WTC11 (cell line): Measurements from ENCODE around the gene SPEM1. TPM values are rescaled to one million over a fixed set of nuclear protein-coding genes. Genes with fewer than 3 reads are reported as not detected.
A peak's percentile ranks its signal among the peaks of the same experiment; 100 is the strongest.

Experiments used
- ATAC-seq: fragments of 200-7000 bp; cut with Tn5 transposase; 2 replicates; pipeline ENCODE4 v1.10.0; 2021; ENCODE audit warnings: mild to moderate bottlenecking, moderate library complexity
- CTCF ChIA-PET: fragments of 300-600 bp; sonication (Branson Sonifier 250); formaldehyde crosslinking; loops from one replicate; lab custom pipeline; 2021; ENCODE audit warnings: antibody characterized with exemption; lab: Charles Lee
- POLR2A ChIA-PET: fragments of 350-600 bp; sonication (Branson Sonifier 250); formaldehyde crosslinking; loops from one replicate; lab custom pipeline; 2021; ENCODE audit warnings: antibody characterized with exemption; lab: Charles Lee
- DNase-seq: peaks from one replicate; pipeline ENCODE4 v3.0.0; 2021; ENCODE audit warnings: low spot score
- H3K27ac Mint-ChIP-seq: 2 replicates; pipeline ENCODE4 v1.8.0; 2021; ENCODE audit warnings: mixed read lengths
- H3K27me3 Mint-ChIP-seq: 2 replicates; pipeline ENCODE4 v1.8.0; 2021; ENCODE audit warnings: low read depth, mild to moderate bottlenecking, moderate library complexity, mixed read lengths
- H3K36me3 Mint-ChIP-seq: 2 replicates; pipeline ENCODE4 v1.8.0; 2021; ENCODE audit warnings: mixed read lengths
- H3K4me1 Mint-ChIP-seq: 2 replicates; pipeline ENCODE4 v1.8.0; 2022; ENCODE audit warnings: mixed read lengths
- H3K4me3 Mint-ChIP-seq: 2 replicates; pipeline ENCODE4 v1.8.0; 2021; ENCODE audit warnings: mild to moderate bottlenecking, moderate library complexity, mixed read lengths
- H3K9me3 Mint-ChIP-seq: 2 replicates; pipeline ENCODE4 v1.8.0; 2021; ENCODE audit warnings: mixed read lengths
- CDX4 ChIP-seq: fragments of 250-450 bp; sonication (Bioruptor Pico); IDR thresholded peaks from 2 replicates; pipeline ENCODE4 v1.9.0; 2021; ENCODE audit warnings: moderate library complexity, mild to moderate bottlenecking, inconsistent platforms, borderline replicate concordance
- CTCF ChIP-seq: fragments of 200-600 bp; IDR thresholded peaks from 2 replicates; pipeline ENCODE4 v1.8.0; 2022; ENCODE audit warnings: antibody characterized with exemption
- E2F4 ChIP-seq: sonication (generic); formaldehyde crosslinking; IDR thresholded peaks from 2 replicates; pipeline ENCODE4 v1.8.1; 2022; ENCODE audit warnings: low read depth, mild to moderate bottlenecking, moderate library complexity, missing genetic modification reagents, borderline replicate concordance
- ETV6 ChIP-seq: sonication (generic); formaldehyde crosslinking; IDR thresholded peaks from 2 replicates; pipeline ENCODE4 v1.8.1; 2022; ENCODE audit warnings: mild to moderate bottlenecking, missing genetic modification reagents
- FOXJ3 ChIP-seq: sonication (generic); formaldehyde crosslinking; IDR thresholded peaks from 2 replicates; pipeline ENCODE4 v1.9.0; 2021; ENCODE audit warnings: missing genetic modification reagents, mild to moderate bottlenecking, borderline replicate concordance
- FOXK1 ChIP-seq: sonication (generic); formaldehyde crosslinking; IDR thresholded peaks from 2 replicates; pipeline ENCODE4 v1.8.0; 2022; ENCODE audit warnings: mild to moderate bottlenecking, moderate library complexity, missing genetic modification reagents
- GRHL2 ChIP-seq: fragments of 250-450 bp; sonication (Bioruptor Pico); IDR thresholded peaks from 2 replicates; pipeline ENCODE4 v1.8.0; 2022; ENCODE audit warnings: mild to moderate bottlenecking, moderate library complexity; ENCODE audit not compliant: insufficient replicate concordance, severe bottlenecking
- HMGXB4 ChIP-seq: sonication (generic); formaldehyde crosslinking; IDR thresholded peaks from 2 replicates; pipeline ENCODE4 v1.8.1; 2023; ENCODE audit warnings: mild to moderate bottlenecking, moderate library complexity, missing genetic modification reagents
- MAX ChIP-seq: sonication (generic); formaldehyde crosslinking; IDR thresholded peaks from 2 replicates; pipeline ENCODE4 v1.8.0; 2022; ENCODE audit warnings: mild to moderate bottlenecking, missing genetic modification reagents
- NFYB ChIP-seq: sonication (generic); formaldehyde crosslinking; conservative IDR thresholded peaks from 2 replicates; pipeline ENCODE4 v1.8.0; 2022; ENCODE audit warnings: low read depth, missing genetic modification reagents
- NR2C2 ChIP-seq: sonication (generic); formaldehyde crosslinking; IDR thresholded peaks from 2 replicates; pipeline ENCODE4 v1.8.0; 2022; ENCODE audit warnings: mild to moderate bottlenecking, missing genetic modification reagents
- NR3C1 ChIP-seq: sonication (generic); formaldehyde crosslinking; conservative IDR thresholded peaks from 2 replicates; pipeline ENCODE4 v1.8.1; 2023; ENCODE audit warnings: low read depth, mild to moderate bottlenecking, missing genetic modification reagents
- PRRX2 ChIP-seq: fragments of 250-450 bp; sonication (Bioruptor Pico); IDR thresholded peaks from 2 replicates; pipeline ENCODE4 v1.8.0; 2021; ENCODE audit warnings: mild to moderate bottlenecking
- TEAD4 ChIP-seq: sonication (generic); formaldehyde crosslinking; IDR thresholded peaks from 2 replicates; pipeline ENCODE4 v1.8.0; 2022; ENCODE audit warnings: mild to moderate bottlenecking, missing genetic modification reagents
- ZBTB21 ChIP-seq: sonication (generic); formaldehyde crosslinking; IDR thresholded peaks from 2 replicates; pipeline ENCODE4 v1.8.1; 2023; ENCODE audit warnings: mild to moderate bottlenecking, missing genetic modification reagents, borderline replicate concordance
- ZMAT4 ChIP-seq: fragments of 250-450 bp; sonication (Bioruptor Pico); IDR thresholded peaks from 2 replicates; pipeline ENCODE4 v1.9.0; 2021; ENCODE audit warnings: mild to moderate bottlenecking
- ZNF396 ChIP-seq: fragments of 250-450 bp; sonication (Bioruptor Pico); IDR thresholded peaks from 2 replicates; pipeline ENCODE4 v1.8.0; 2021; ENCODE audit warnings: mild to moderate bottlenecking, moderate library complexity, borderline replicate concordance
- ZNF423 ChIP-seq: fragments of 250-450 bp; sonication (Bioruptor Pico); IDR thresholded peaks from 2 replicates; pipeline ENCODE4 v2.1.2; 2022; ENCODE audit warnings: mild to moderate bottlenecking, moderate library complexity
- total RNA-seq: library from RNA; stranded (reverse); gene quantifications from 3 replicates; pipeline ENCODE4 v1.2.3, GENCODE V29; 2021

SPEM1 gene
- total RNA-seq, 1 experiment from 2014 or later: 0.35 TPM

- no peak for TF ChIP-seq E2F4 (CRISPR knock-in tag)
- no peak for TF ChIP-seq MAX
- TF ChIP-seq, all 79 proteins: peak for 0
Observed at GRCh38 chr17:7374353-7374752, 45.8 kb upstream of the SPEM1 start (continued).

- TF ChIP-seq NR2C2 (CRISPR knock-in tag) (no peak), ZMAT4 (CRISPR knock-in tag) (no peak)
- TF ChIP-seq, all 79 proteins: peak for 0
- no peak overlapping the region for H3K27ac Mint-ChIP-seq
- H3K4me1 Mint-ChIP-seq: peaks cover 22% of the 10 kb centered on the region
- H3K36me3 Mint-ChIP-seq: no peaks in the 10 kb centered on the region; the same call in 1 of the 2 replicates
- H3K9me3 Mint-ChIP-seq: peaks cover 8% of the 10 kb centered on the region
- ChIA-PET POLR2A (no interaction called here), CTCF (no interaction called here)
- ATAC-seq (no peak), DNase-seq (no peak)
- no peak overlapping the region for H3K4me3 Mint-ChIP-seq
- H3K27me3 Mint-ChIP-seq: peaks cover 49% of the 10 kb centered on the region
Observed at GRCh38 chr17:7379134-7379533, 41.0 kb upstream of the SPEM1 start.

- Mint-ChIP-seq H3K4me1 (peaks cover 26% of the 10 kb centered on the region), H3K9me3 (peaks cover 8% of the 10 kb centered on the region), H3K27me3 (peaks cover 49% of the 10 kb centered on the region), H3K27ac (no peak overlapping the region), H3K36me3 (no peaks in the 10 kb centered on the region; the same call in none of the 2 replicates), H3K4me3 (peak overlapping the region; percentile 76)
- TF ChIP-seq TEAD4 (CRISPR knock-in tag): no peak
- no peak for TF ChIP-seq ZNF396 (CRISPR knock-in tag)
- TF ChIP-seq NR3C1 (CRISPR knock-in tag): no peak
- TF ChIP-seq CDX4 (CRISPR knock-in tag): no peak
- no peak for TF ChIP-seq ZBTB21 (CRISPR knock-in tag)
- TF ChIP-seq PRRX2 (CRISPR knock-in tag): no peak
- no peak for TF ChIP-seq FOXK1
- ATAC-seq (0 out of 2 replicates have a peak, but pooled peaks have one; percentile 1), DNase-seq (peak; percentile 28)
- ChIA-PET POLR2A (interaction anchor here (0.6 to 1.0 kb wide), 2 partner anchors 12 to 50 kb away, joined by 3 to 4 read pairs; no protein-coding TSS in a partner anchor), CTCF (interaction anchor here (0.7 to 2.6 kb wide), 14 partner anchors 9 to 334 kb away, joined by 3 to 20 read pairs (median 3); partner anchors contain the start of genes PLSCR3, SLC2A4, SPEM1 and TMEM102)
Observed at GRCh38 chr17:7380321-7380720, 39.8 kb upstream of the SPEM1 start.

GRCh38 chr17:7380855-7381683 lies 39.1 kb upstream of the SPEM1 start, which contains the start of gene TNK1:
TSS of gene TNK1 (plus strand) at chr17:7381089. CDS start at chr17:7382927, 1,838 bp downstream.
- peaks cover 8% of the 10 kb centered on the region for H3K9me3 Mint-ChIP-seq
- H3K36me3 Mint-ChIP-seq: no peaks in the 10 kb centered on the region; the same call in none of the 2 replicates
- DNase-seq (peak; percentile 54), ATAC-seq (peak; percentile 23)
- peak within 1 kb of the TSS; percentile 76 for H3K4me3 Mint-ChIP-seq
- no peak within 1 kb of the TSS for H3K27ac Mint-ChIP-seq
- ChIA-PET CTCF (interaction anchor here (0.7 to 2.6 kb wide), 17 partner anchors 10 to 335 kb away, joined by 3 to 20 read pairs (median 3); partner anchors contain the start of genes PLSCR3, SLC2A4, SPEM1 and TMEM102), POLR2A (interaction anchor here (0.6 to 1.0 kb wide), 2 partner anchors 13 to 51 kb away, joined by 3 to 4 read pairs; no protein-coding TSS in a partner anchor)
- H3K4me1 Mint-ChIP-seq: peaks cover 26% of the 10 kb centered on the region
- peaks cover 49% of the 10 kb centered on the region for H3K27me3 Mint-ChIP-seq
- no peak for TF ChIP-seq CTCF
- no peak for TF ChIP-seq GRHL2 (CRISPR knock-in tag)
- 0 out of 2 replicates have a peak, but pooled peaks have one; percentile 22 for TF ChIP-seq ZNF423 (CRISPR knock-in tag)
- peak; percentile 39; the same call in 1 of the 2 replicates for TF ChIP-seq TEAD4 (CRISPR knock-in tag)
- TF ChIP-seq FOXJ3 (CRISPR knock-in tag): no peak
- TF ChIP-seq NFYB: no peak
- TF ChIP-seq HMGXB4 (CRISPR knock-in tag): peak; percentile 52; the same call in 1 of the 2 replicates
- TF ChIP-seq ETV6 (CRISPR knock-in tag): 0 out of 2 replicates have a peak, but pooled peaks have one; percentile 40
